SU-DHL-6 (cell line): ENCODE measurements around the gene OR52M1.

ENCODE experiments used
- H2AFZ ChIP-seq: fragments of 200-600 bp; sonication (generic); 2 replicates; pipeline ENCODE4 v1.6.1; 2014; ENCODE audit warnings: low read depth, mild to moderate bottlenecking, moderate library complexity, mixed read lengths, antibody characterized with exemption, low read length; ENCODE audit not compliant: severe bottlenecking
- H3F3A ChIP-seq: fragments of 200-600 bp; shearing (Covaris generic); 2 replicates; pipeline ENCODE4 v1.6.0; 2016; ENCODE audit warnings: antibody characterized with exemption, mild to moderate bottlenecking; ENCODE audit not compliant: insufficient read depth
- H3K27ac ChIP-seq: fragments of 200-600 bp; sonication (generic); 2 replicates; pipeline ENCODE4 v1.5.1; 2016; ENCODE audit warnings: low read depth, mild to moderate bottlenecking, low read length, moderate library complexity, mixed read lengths
- H3K27me3 ChIP-seq: fragments of 200-600 bp; sonication (generic), shearing (Covaris generic); 2 replicates; pipeline ENCODE4 v1.6.0; 2014; ENCODE audit warnings: mild to moderate bottlenecking, low read length
- H3K36me3 ChIP-seq: fragments of 200-600 bp; sonication (generic); 2 replicates; pipeline ENCODE4 v1.6.1; 2014; ENCODE audit warnings: mild to moderate bottlenecking, low read length, mixed read lengths
- H3K4me2 ChIP-seq: fragments of 300-600, 200-600 bp; shearing (Covaris generic), sonication (generic); 2 replicates; pipeline ENCODE4 v1.6.0; 2014; ENCODE audit warnings: low read length, low read depth, mild to moderate bottlenecking; ENCODE audit not compliant: poor library complexity, severe bottlenecking
- H3K4me3 ChIP-seq: fragments of 200-600 bp; sonication (generic); 2 replicates; pipeline ENCODE4 v1.5.1; 2014; ENCODE audit warnings: antibody characterized with exemption, low read length, mild to moderate bottlenecking, mixed read lengths; ENCODE audit not compliant: insufficient read depth, poor library complexity, severe bottlenecking
- H3K79me2 ChIP-seq: fragments of 200-600 bp; sonication (generic); 2 replicates; pipeline ENCODE4 v1.6.1; 2014; ENCODE audit warnings: mild to moderate bottlenecking, low read length, moderate library complexity; ENCODE audit not compliant: insufficient read depth
- H3K9ac ChIP-seq: fragments of 200-600 bp; sonication (generic); 2 replicates; pipeline ENCODE4 v1.7.0; 2014; ENCODE audit warnings: mild to moderate bottlenecking, low read length
- H3K9me2 ChIP-seq: fragments of 200-600 bp; sonication (generic); replicated peaks from 2 replicates; pipeline ENCODE4 v1.6.1; 2014; ENCODE audit warnings: low read length; ENCODE audit not compliant: insufficient read depth
- H3K9me3 ChIP-seq: fragments of 200-600 bp; sonication (generic); 2 replicates; pipeline ENCODE4 v1.6.1; 2014; ENCODE audit warnings: low read length, mixed read lengths; ENCODE audit not compliant: insufficient read depth
- H4K20me1 ChIP-seq: fragments of 200-600 bp; sonication (generic); 2 replicates; pipeline ENCODE4 v1.6.1; 2014; ENCODE audit warnings: low read depth, mild to moderate bottlenecking, antibody characterized with exemption, low read length, moderate library complexity, mixed read lengths
- CTCF ChIP-seq: fragments of 200-600 bp; sonication (generic); IDR thresholded peaks from one replicate; pipeline ENCODE4 v1.5.1; 2017; ENCODE audit warnings: antibody characterized with exemption, mild to moderate bottlenecking, low read length, moderate library complexity; ENCODE audit not compliant: insufficient read depth, poor library complexity, severe bottlenecking
- EZH2phosphoT487 ChIP-seq: fragments of 200-600 bp; sonication (generic), shearing (Covaris generic); conservative IDR thresholded peaks from 2 replicates; pipeline ENCODE4 v1.6.1; 2018; ENCODE audit warnings: mild to moderate bottlenecking, antibody characterized with exemption, low read length, moderate library complexity, mixed read lengths

OR52M1 gene

GRCh38 chr11:4496557-4497248 is 48.3 kb upstream of the OR52M1 start:
- no peak overlapping the region for H2AFZ ChIP-seq
- no peaks in the 10 kb centered on the region for H3K79me2 ChIP-seq
- no peaks in the 10 kb centered on the region for H3K9me2 ChIP-seq
- H3K9ac ChIP-seq: no peak overlapping the region
- H3K4me3 ChIP-seq: no peak overlapping the region
- H3K4me2 ChIP-seq: no peak overlapping the region
- no peaks in the 10 kb centered on the region for H3K9me3 ChIP-seq
- no peaks in the 10 kb centered on the region for H3K27me3 ChIP-seq
- H3F3A ChIP-seq: no peaks in the 10 kb centered on the region
- TF ChIP-seq EZH2phosphoT487: no peak
- no peak for TF ChIP-seq CTCF
- no peaks in the 10 kb centered on the region for H3K36me3 ChIP-seq
- H3K27ac ChIP-seq: no peak overlapping the region
- H4K20me1 ChIP-seq: no peaks in the 10 kb centered on the region

- H3K9me2 ChIP-seq: no peaks in the 10 kb centered on the region
- H3K9me3 ChIP-seq: no peaks in the 10 kb centered on the region
- H3K27me3 ChIP-seq: no peaks in the 10 kb centered on the region
- no peaks in the 10 kb centered on the region for H3K79me2 ChIP-seq
- no peak overlapping the region for H3K9ac ChIP-seq
- no peak overlapping the region for H3K4me2 ChIP-seq
- no peak overlapping the region for H3K4me3 ChIP-seq
- no peak overlapping the region for H2AFZ ChIP-seq
- H4K20me1 ChIP-seq: no peaks in the 10 kb centered on the region
- H3F3A ChIP-seq: no peaks in the 10 kb centered on the region
- no peaks in the 10 kb centered on the region for H3K36me3 ChIP-seq
- TF ChIP-seq EZH2phosphoT487 (no peak), CTCF (no peak)
- H3K27ac ChIP-seq: no peak overlapping the region
Measured at GRCh38 chr11:4508886-4509285, 36.1 kb upstream of the OR52M1 start.

DNA sequence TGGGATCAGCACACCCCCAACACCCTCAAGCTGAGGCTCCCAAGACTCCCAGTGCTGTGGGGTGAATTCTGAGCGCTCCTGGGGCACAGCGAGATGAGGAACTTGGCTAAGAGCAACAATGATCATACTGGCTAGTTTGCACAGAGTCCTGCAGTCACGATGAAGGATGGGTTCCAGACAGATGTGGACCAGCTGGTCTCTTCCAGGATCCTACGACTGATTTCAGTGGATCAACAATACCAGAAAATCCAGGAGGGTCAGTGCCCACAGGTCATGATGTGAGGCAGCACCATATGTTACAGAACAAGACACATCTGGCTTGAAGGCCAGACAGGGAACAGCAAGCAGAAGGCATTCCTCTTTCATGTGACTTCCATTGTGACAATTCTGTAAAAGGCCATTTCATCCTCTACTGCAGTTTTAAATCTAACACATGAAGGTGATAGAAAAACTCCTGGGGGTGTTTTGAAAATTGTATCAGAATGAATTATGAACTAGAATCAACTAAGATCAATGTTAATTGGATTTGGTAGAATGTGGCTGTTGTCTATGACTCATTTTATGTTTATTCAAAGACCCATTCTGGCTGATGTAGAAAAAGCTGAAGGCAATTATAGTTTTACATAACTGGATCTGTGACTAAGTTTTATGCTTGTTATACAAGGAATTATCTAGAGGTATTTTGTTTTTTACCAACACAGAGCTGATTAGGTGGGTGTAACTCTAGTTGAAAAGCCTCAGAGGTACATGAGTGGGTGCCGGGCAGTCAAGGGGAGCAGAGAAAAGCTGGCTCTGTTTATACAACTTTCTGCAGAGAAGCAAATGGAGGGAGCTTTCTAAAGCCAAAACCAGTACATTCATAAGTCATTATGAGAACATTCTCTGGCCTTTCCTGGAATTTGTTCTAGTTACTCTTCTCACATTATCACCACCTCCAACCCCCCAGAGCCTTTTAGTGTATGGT is 33.4 kb upstream of the OR52M1 start:
- Histone ChIP-seq H3K9me3 (no peaks in the 10 kb centered on the region), H3K27ac (no peak overlapping the region), H3K36me3 (no peaks in the 10 kb centered on the region), H3K27me3 (no peaks in the 10 kb centered on the region), H3K4me3 (no peak overlapping the region), H3K79me2 (no peaks in the 10 kb centered on the region), H3F3A (no peaks in the 10 kb centered on the region), H4K20me1 (no peaks in the 10 kb centered on the region), H2AFZ (no peak overlapping the region), H3K9ac (no peak overlapping the region), H3K9me2 (no peaks in the 10 kb centered on the region), H3K4me2 (no peak overlapping the region)
- TF ChIP-seq CTCF: no peak
- TF ChIP-seq EZH2phosphoT487: no peak
